T-helper 1 cell treated with Interleukin-12 subunit alpha and Interleukin-12 subunit beta and Interleukin-4 antibody, amounts not matched to agents 30 ng/mL and 1 ng/mL, for 36 hours (primary cell): ENCODE measurements around the gene SPECC1. TPM values are rescaled to one million over a fixed set of nuclear protein-coding genes. Genes with fewer than 3 reads are reported as not detected.

Experiments
- total RNA-seq: library from RNA; stranded (reverse); gene quantifications from 2 replicates; pipeline ENCODE4 v1.2.3, GENCODE V29; 2022

Gene SPECC1
- total RNA-seq, 1 donor from 2014 or later = 10.8 TPM

Other genes starting within 250 kb of the SPECC1 start
- 11.2 and 13.6 TPM in 2 replicates for gene ULK2, start 141.4 kb upstream of the SPECC1 start, total RNA-seq
- 42.6 and 43.8 TPM in 2 replicates for gene AKAP10, start 31.5 kb upstream of the SPECC1 start, total RNA-seq